Stimulated activated CD8-positive, alpha-beta memory T cell treated with anti-CD3 and anti-CD28 coated beads, Interleukin-15, amount 100 ng/mL, for 24 hours (primary cell): ENCODE results near the gene TRIM22.
"Not testable (repeated sequence)": the region's sequence is repeated elsewhere in the genome, so short reads cannot be mapped to it uniquely, and the experiment has no call there.

Experiments
- DNase-seq: peaks from one replicate; pipeline ENCODE4 v3.0.0-alpha.2; 2020; ENCODE audit warnings: low read depth

Gene TRIM22

GRCh38 chr11:5691238-5691963 lies 1.8 kb downstream of the TRIM22 start:
- DNase-seq, result not testable (repeated sequence)

GRCh38 chr11:5691964-5692361 lies 2.4 kb downstream of the TRIM22 start:
- DNase-seq, result no peak

GRCh38 chr11:5694642-5695041 lies 5.1 kb downstream of the TRIM22 start:
- DNase-seq, result no peak

- DNase-seq, result no peak
These were observed 6.0 kb downstream of the TRIM22 start for GRCh38 chr11:5695580-5695979.

- DNase-seq, result no peak
These were observed 6.6 kb downstream of the TRIM22 start for GRCh38 chr11:5696210-5696609.

- no peak for DNase-seq
These were observed 8.7 kb downstream of the TRIM22 start for GRCh38 chr11:5698281-5698680.

GRCh38 chr11:5700421-5701054 lies 10.9 kb downstream of the TRIM22 start:
- no peak for DNase-seq

GRCh38 chr11:5701055-5701577 lies 11.5 kb downstream of the TRIM22 start:
- no peak for DNase-seq

GRCh38 chr11:5703741-5704536 lies 14.3 kb downstream of the TRIM22 start:
- no peak for DNase-seq

- no peak for DNase-seq
These were observed 16.1 kb downstream of the TRIM22 start for GRCh38 chr11:5705688-5706087.

- DNase-seq, result no peak
These were observed 22.9 kb downstream of the TRIM22 start for GRCh38 chr11:5712507-5712906.

GRCh38 chr11:5713695-5714094 lies 24.1 kb downstream of the TRIM22 start:
- no peak for DNase-seq

GRCh38 chr11:5716518-5716917 lies 26.9 kb downstream of the TRIM22 start:
- not testable (repeated sequence) for DNase-seq

GRCh38 chr11:5719703-5720495 lies 30.3 kb downstream of the TRIM22 start:
- no peak for DNase-seq

GRCh38 chr11:5722622-5723021 lies 33.0 kb downstream of the TRIM22 start:
- DNase-seq, result no peak

GRCh38 chr11:5726351-5726750 lies 36.8 kb downstream of the TRIM22 start:
- DNase-seq, result no peak

- DNase-seq, result no peak
These were observed 38.1 kb downstream of the TRIM22 start for GRCh38 chr11:5727691-5728090.

- no peak for DNase-seq
These were observed 46.8 kb downstream of the TRIM22 start, which contains the start of gene OR56B1 for GRCh38 chr11:5736396-5736795. OR56B1 (plus strand) TSS chr11:5736448; CDS start chr11:5736517, 69 bp downstream.

GRCh38 chr11:5737091-5737490 lies 47.5 kb downstream of the TRIM22 start:
- DNase-seq, result no peak

- DNase-seq, result no peak
These were observed 48.2 kb downstream of the TRIM22 start for GRCh38 chr11:5737670-5738392.

- DNase-seq, result no peak
These were observed 48.8 kb downstream of the TRIM22 start for GRCh38 chr11:5738431-5738830.
